HepG2 (cell line): ENCODE results near the gene PCDH12. TPM values are rescaled to one million over a fixed set of nuclear protein-coding genes. Genes with fewer than 3 reads are reported as not detected.

Experiments used
- CENPX ChIP-seq: sonication (generic); formaldehyde crosslinking; IDR thresholded peaks from 2 replicates; pipeline ENCODE4 v1.9.0; 2021; ENCODE audit warnings: mild to moderate bottlenecking, missing genetic modification reagents, moderate library complexity
- CHD4 ChIP-seq: fragments of 200-600 bp; sonication (generic); IDR thresholded peaks from 2 replicates; pipeline ENCODE4 v1.7.0; 2017; ENCODE audit warnings: mild to moderate bottlenecking, low read length, borderline replicate concordance
- FOXM1 ChIP-seq: sonication (generic); formaldehyde crosslinking; IDR thresholded peaks from 2 replicates; pipeline ENCODE4 v1.5.0; 2020; ENCODE audit warnings: missing genetic modification reagents
- HDAC1 ChIP-seq: sonication (generic); formaldehyde crosslinking; IDR thresholded peaks from 2 replicates; pipeline ENCODE4 v1.5.1; 2020; ENCODE audit warnings: mild to moderate bottlenecking, missing genetic modification reagents
- HHEX ChIP-seq: IDR thresholded peaks from 2 replicates; pipeline ENCODE4 v1.6.1; 2016; ENCODE audit warnings: control low read depth
- HOXA3 ChIP-seq: sonication (generic); formaldehyde crosslinking; IDR thresholded peaks from 2 replicates; pipeline ENCODE4 v1.5.0; 2020; ENCODE audit warnings: missing genetic modification reagents
- NCOA1 ChIP-seq: sonication (generic); formaldehyde crosslinking; IDR thresholded peaks from 2 replicates; pipeline ENCODE4 v1.9.0; 2021; ENCODE audit warnings: missing genetic modification reagents
- PRDM15 ChIP-seq: sonication (generic); formaldehyde crosslinking; IDR thresholded peaks from 2 replicates; pipeline ENCODE4 v1.4.0; 2020; ENCODE audit warnings: missing genetic modification reagents
- YEATS4 ChIP-seq: sonication (generic); formaldehyde crosslinking; IDR thresholded peaks from 2 replicates; pipeline ENCODE4 v1.4.0; 2020; ENCODE audit warnings: missing genetic modification reagents, borderline replicate concordance
- ZBTB4 ChIP-seq: sonication (generic); formaldehyde crosslinking; IDR thresholded peaks from 2 replicates; pipeline ENCODE4 v1.4.0; 2020; ENCODE audit warnings: missing genetic modification reagents, mild to moderate bottlenecking, borderline replicate concordance
- ZMYM4 ChIP-seq: sonication (generic); formaldehyde crosslinking; IDR thresholded peaks from 2 replicates; pipeline ENCODE4 v1.8.1; 2023; ENCODE audit warnings: mild to moderate bottlenecking, missing genetic modification reagents
- ZNF224 ChIP-seq: sonication (generic); formaldehyde crosslinking; IDR thresholded peaks from 2 replicates; pipeline ENCODE4 v1.5.0; 2020; ENCODE audit warnings: mild to moderate bottlenecking, missing genetic modification reagents
- ZNF317 ChIP-seq: sonication (generic); formaldehyde crosslinking; IDR thresholded peaks from 2 replicates; pipeline ENCODE4 v1.5.0; 2020; ENCODE audit warnings: mild to moderate bottlenecking, missing genetic modification reagents
- ZNF460 ChIP-seq: sonication (generic); formaldehyde crosslinking; IDR thresholded peaks from 2 replicates; pipeline ENCODE4 v1.5.1; 2020; ENCODE audit warnings: missing genetic modification reagents, mild to moderate bottlenecking, borderline replicate concordance
- ZNF83 ChIP-seq: sonication (generic); formaldehyde crosslinking; IDR thresholded peaks from 2 replicates; pipeline ENCODE4 v1.4.0; 2020; ENCODE audit warnings: missing genetic modification reagents, mild to moderate bottlenecking, borderline replicate concordance
- polyA plus RNA-seq, 8 experiments: library from polyadenylated mRNA; depleted of rRNA in 3 of 8; stranded (reverse) in 7 of 8; unstranded in 1 of 8; fragments of >200 nt; fragmentation: Illumina TruSeq in 4 of 8; extraction: Trizol in 4 of 8; gene quantifications; 2 replicates each; pipeline versions ENCODE4 v1.2.1 to v1.2.3, GENCODE V29; 2011 to 2016; ENCODE audit warnings: low read depth in 4 of 8, missing spikeins in 1 of 8, mixed read lengths in 1 of 8; ENCODE audit not compliant: insufficient read depth in 1 of 8
- total RNA-seq, 5 experiments: library from RNA; depleted of rRNA; stranded (reverse); fragments of >200 nt; fragmentation: Illumina TruSeq; extraction: Trizol; gene quantifications; 2 replicates each; pipeline ENCODE4 v1.2.3, GENCODE V29; 2016; ENCODE audit warnings: low read depth in 1 of 5
- TF ChIP-seq, protein P1 (sequence below): sonication (generic); formaldehyde crosslinking; conservative IDR thresholded peaks from 2 replicates; pipeline ENCODE4 v1.8.1; 2023; ENCODE audit warnings: missing genetic modification reagents
- TF ChIP-seq, protein P2 (sequence below): sonication (generic); formaldehyde crosslinking; IDR thresholded peaks from 2 replicates; pipeline ENCODE4 v1.4.0; 2020; ENCODE audit warnings: mild to moderate bottlenecking, missing genetic modification reagents

Gene PCDH12
- total and polyA plus RNA-seq, 2 of the 13 experiments (the other 11 are each of a cell fraction or from before 2014, with no cell fraction given) = not detected

- no peak for TF ChIP-seq ZNF460 (CRISPR knock-in tag)
- no peak for TF ChIP-seq ZBTB4 (CRISPR knock-in tag)
- no peak for TF ChIP-seq ZNF224 (CRISPR knock-in tag)
- TF ChIP-seq ZNF83 (CRISPR knock-in tag) = 0 out of 2 replicates have a peak, but pooled peaks have one; percentile 30
- no peak for TF ChIP-seq FOXM1 (CRISPR knock-in tag)
- no peak for TF ChIP-seq CENPX (CRISPR knock-in tag)
- TF ChIP-seq NCOA1 (CRISPR knock-in tag) = 0 out of 2 replicates have a peak, but pooled peaks have one; percentile 35
- TF ChIP-seq, protein P1, sequence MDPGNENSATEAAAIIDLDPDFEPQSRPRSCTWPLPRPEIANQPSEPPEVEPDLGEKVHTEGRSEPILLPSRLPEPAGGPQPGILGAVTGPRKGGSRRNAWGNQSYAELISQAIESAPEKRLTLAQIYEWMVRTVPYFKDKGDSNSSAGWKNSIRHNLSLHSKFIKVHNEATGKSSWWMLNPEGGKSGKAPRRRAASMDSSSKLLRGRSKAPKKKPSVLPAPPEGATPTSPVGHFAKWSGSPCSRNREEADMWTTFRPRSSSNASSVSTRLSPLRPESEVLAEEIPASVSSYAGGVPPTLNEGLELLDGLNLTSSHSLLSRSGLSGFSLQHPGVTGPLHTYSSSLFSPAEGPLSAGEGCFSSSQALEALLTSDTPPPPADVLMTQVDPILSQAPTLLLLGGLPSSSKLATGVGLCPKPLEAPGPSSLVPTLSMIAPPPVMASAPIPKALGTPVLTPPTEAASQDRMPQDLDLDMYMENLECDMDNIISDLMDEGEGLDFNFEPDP (CRISPR knock-in tag) = no peak
- peak; percentile 28; the same call in 1 of the 2 replicates for TF ChIP-seq HOXA3 (CRISPR knock-in tag)
- TF ChIP-seq HHEX (CRISPR knock-in tag) = no peak
- TF ChIP-seq CHD4 = no peak
- peak; percentile 63 for TF ChIP-seq HDAC1
- peak; percentile 35; the same call in 1 of the 2 replicates for TF ChIP-seq YEATS4
- TF ChIP-seq, protein P2, sequence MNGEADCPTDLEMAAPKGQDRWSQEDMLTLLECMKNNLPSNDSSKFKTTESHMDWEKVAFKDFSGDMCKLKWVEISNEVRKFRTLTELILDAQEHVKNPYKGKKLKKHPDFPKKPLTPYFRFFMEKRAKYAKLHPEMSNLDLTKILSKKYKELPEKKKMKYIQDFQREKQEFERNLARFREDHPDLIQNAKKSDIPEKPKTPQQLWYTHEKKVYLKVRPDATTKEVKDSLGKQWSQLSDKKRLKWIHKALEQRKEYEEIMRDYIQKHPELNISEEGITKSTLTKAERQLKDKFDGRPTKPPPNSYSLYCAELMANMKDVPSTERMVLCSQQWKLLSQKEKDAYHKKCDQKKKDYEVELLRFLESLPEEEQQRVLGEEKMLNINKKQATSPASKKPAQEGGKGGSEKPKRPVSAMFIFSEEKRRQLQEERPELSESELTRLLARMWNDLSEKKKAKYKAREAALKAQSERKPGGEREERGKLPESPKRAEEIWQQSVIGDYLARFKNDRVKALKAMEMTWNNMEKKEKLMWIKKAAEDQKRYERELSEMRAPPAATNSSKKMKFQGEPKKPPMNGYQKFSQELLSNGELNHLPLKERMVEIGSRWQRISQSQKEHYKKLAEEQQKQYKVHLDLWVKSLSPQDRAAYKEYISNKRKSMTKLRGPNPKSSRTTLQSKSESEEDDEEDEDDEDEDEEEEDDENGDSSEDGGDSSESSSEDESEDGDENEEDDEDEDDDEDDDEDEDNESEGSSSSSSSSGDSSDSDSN = peak; percentile 82; the same call in 1 of the 2 replicates
- peak; percentile 36; the same call in 1 of the 2 replicates for TF ChIP-seq ZMYM4 (CRISPR knock-in tag)
- no peak for TF ChIP-seq ZNF317 (CRISPR knock-in tag)
- TF ChIP-seq PRDM15 (CRISPR knock-in tag) = no peak
Observed at GRCh38 chr5:141914199-141914743, 43.7 kb downstream of the PCDH12 start (continued).
